SKM-1 treated with dmso at 0.1 percent for 144 hours (cell line): ENCODE results near the gene SLC25A47.
A peak's percentile ranks its signal among the peaks of the same experiment; 100 is the strongest.

ENCODE experiments used
- DNase-seq: peaks from one replicate; lab custom pipeline; 2025; ENCODE audit not compliant: unreplicated experiment; lab: John Stamatoyannopoulos, UW

The SLC25A47 gene

GRCh38 chr14:100322138-100322957 is 791 bp upstream of the SLC25A47 start:
- no peak for DNase-seq

DNA sequence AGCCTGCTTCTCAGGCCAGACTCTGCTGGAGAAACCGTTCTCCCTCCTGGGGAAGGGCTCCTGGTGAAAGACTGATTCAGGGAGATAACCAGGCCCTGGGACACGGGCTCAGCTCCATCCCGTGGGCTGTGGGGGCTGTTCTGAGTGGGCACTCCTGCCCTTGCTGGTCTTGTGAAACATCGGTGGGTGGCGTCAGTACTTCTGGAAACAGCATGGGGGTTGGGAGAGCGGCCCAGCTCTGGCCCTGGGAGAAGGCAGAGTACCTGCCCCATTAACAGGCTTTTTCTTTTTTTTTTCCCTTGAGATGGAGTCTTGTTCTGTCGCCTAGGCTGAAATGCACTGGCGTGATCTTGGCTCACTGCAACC is 786 bp downstream of the SLC25A47 start:
- no peak for DNase-seq

- no peak for DNase-seq
Measured at GRCh38 chr14:100325231-100325632, 2.1 kb downstream of the SLC25A47 start.

DNA sequence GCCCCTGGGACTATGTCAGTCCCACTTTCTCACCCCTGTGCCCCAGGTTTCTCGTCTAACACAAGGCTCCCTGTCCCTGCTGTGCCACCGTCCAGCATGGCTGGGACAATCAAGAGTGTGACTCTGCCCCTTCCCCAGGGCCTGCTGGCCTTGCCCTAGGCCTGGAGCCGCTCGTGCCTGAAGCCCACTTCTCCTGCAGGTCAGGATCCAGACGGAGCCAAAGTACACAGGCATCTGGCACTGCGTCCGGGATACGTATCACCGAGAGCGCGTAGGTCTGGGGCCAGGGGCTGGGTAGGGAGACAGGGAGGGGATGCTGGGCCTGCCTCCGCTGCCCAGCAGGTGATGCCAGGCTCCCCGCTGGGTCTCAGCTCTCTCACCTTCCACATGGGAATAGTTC is 2.8 kb downstream of the SLC25A47 start:
- DNase-seq: no peak

- DNase-seq: no peak
Measured at GRCh38 chr14:100327128-100327527, 4.0 kb downstream of the SLC25A47 start.

- DNase-seq: no peak
Measured at GRCh38 chr14:100328495-100329163, 5.5 kb downstream of the SLC25A47 start.

GRCh38 chr14:100329233-100330006 is 6.3 kb downstream of the SLC25A47 start:
- no peak for DNase-seq

GRCh38 chr14:100330007-100330344 is 6.8 kb downstream of the SLC25A47 start:
- no peak for DNase-seq

GRCh38 chr14:100330388-100330931 is 7.3 kb downstream of the SLC25A47 start:
- DNase-seq: no peak

DNA sequence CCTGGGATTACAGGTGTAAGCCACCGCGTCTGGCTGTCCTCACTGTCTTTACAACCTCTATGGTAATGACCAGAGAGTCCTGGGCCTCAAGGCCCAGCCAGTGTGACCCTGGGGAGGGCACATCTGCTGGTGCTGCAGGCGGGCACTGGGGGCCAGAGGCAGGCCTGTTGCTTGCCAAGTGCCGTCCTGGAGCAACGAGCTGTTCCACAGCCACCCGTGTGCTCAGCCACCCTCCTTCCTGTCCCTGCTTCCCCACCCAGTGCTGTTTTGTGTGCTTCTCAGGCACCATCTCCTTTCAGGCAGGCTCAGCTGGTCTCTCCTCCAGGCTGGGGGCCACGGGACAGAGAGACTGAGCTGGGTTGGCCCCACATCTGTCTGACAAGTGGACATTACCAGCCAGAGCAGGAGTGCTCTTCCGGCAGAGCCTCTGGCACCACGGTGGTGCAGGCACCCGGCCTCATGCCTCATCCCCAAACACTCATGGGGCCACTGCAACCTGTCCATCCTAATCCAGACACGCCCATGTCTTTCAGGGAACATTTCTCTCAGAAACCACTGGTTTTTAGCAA is 9.0 kb downstream of the SLC25A47 start:
- no peak for DNase-seq

DNA sequence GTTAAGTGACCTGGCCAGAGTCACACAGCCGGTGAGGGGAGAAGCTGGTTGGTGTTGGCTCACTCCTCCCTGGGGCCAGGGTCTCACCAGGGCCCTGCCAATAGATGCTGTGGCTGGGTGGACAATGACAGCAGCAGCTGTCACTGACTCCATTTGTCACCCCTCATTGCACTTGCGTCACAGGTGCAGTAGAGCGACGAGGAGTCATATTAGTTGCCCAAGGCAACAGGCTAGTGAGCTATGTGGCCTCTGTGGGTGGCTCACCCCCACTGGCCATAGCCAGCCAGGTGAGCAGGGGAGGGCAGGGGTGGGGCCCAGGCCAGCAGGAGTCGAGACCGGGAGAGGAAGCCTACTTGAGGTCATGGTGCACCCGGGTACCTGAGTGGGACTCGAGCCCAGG is 9.7 kb downstream of the SLC25A47 start:
- DNase-seq: no peak

GRCh38 chr14:100333311-100333710 is 10.2 kb downstream of the SLC25A47 start:
- no peak for DNase-seq

DNA sequence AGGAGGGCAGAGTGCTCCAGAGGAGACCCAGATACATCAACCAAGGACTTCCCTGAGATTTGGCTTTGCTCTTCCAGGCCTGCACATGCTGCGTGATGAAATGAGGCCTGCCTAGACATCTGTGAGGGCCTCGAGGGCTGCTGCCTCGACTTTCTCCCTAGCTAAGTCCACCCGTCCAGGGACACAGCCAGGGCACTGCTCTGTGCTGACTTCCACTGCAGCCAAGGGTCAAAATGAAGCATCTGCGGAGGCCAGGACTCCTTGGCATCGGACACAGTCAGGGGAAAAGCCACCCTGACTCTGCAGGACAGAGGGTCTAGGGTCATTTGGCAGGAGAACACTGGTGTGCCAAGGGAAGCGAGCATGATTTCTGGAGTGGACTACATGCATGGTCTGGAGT is 10.7 kb downstream of the SLC25A47 start:
- no peak for DNase-seq

DNA sequence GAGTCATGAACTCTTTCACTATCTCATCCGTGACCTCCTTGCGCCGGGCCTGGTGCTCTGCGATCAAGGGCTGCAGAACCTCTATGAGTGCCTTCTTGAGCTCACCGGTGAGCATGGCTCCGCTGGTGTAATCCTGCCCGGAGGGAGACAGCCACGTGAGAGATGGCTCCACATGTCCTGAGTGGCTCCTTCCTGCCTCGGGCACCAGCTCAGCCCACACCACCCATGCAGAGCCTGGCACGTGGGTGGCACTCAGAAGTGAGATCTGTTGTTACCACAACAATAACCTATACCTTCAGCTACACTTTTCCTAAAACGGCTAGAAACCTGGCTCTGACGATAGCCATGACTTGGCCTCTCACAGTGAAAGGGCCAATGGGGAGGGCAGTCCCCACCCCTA is 11.8 kb downstream of the SLC25A47 start:
- no peak for DNase-seq

- DNase-seq: no peak
Measured at GRCh38 chr14:100336618-100337530, 13.7 kb downstream of the SLC25A47 start.

- DNase-seq: no peak
Measured at GRCh38 chr14:100339766-100340422, 16.8 kb downstream of the SLC25A47 start.

- DNase-seq: no peak
Measured at GRCh38 chr14:100340423-100340813, 17.3 kb downstream of the SLC25A47 start.

GRCh38 chr14:100341301-100342031 is 18.3 kb downstream of the SLC25A47 start:
- DNase-seq: peak; percentile 85

DNA sequence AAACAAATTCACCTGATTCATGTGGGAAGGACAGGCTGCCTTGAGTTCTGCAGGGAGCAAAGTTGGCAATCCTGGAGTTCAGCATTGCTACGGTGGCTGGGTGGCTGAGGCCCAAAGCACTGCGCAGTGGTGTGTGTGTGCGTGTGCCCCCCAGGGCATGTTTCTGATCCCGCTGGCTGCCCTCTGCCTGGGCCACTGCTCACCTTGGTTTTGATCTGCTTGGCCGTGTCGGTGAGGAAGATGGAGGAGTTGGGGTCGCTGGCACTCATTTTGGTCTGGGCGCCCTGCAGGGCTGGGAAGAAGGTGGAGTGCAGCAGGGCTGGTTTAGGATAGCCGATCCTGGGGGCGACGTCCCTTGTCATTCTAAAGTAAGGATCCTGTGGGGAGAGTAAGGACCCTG is 19.1 kb downstream of the SLC25A47 start:
- no peak for DNase-seq
